IMR-90 (cell line): ENCODE measurements around the gene SCAMP4. TPM values are rescaled to one million over a fixed set of nuclear protein-coding genes. Genes with fewer than 3 reads are reported as not detected.

Experiments
- ATAC-seq: fragments of 200-7000 bp; cut with Tn5 transposase; 2 replicates; pipeline ENCODE4 v1.9.1; 2020; ENCODE audit warnings: low read depth, mild to moderate bottlenecking, moderate library complexity
- BruUV-seq: library from RNA; stranded (reverse); fragments of 400-500 nt; replicated peaks from 2 replicates; lab custom pipeline; 2021; lab: Mats Ljungman, UMichigan
- CTCF ChIA-PET: fragments of 300-600 bp; formaldehyde crosslinking; extraction: SDS; loops from one replicate; lab custom pipeline; 2021; ENCODE audit warnings: antibody characterized with exemption; lab: Yijun Ruan, JAX
- POLR2A ChIA-PET: fragments of 300-600 bp; sonication (Branson Sonifier 250); formaldehyde crosslinking; loops from one replicate; lab custom pipeline; 2022; ENCODE audit warnings: antibody characterized with exemption; ENCODE audit not compliant: unreplicated experiment; lab: Charles Lee
- DNase-seq: peaks from one replicate; pipeline ENCODE4 v3.0.0; 2013
- H2AFZ ChIP-seq: replicated peaks from 2 replicates; pipeline ENCODE3; 2013; ENCODE audit warnings: low read length, mild to moderate bottlenecking; ENCODE audit not compliant: poor library complexity
- H2AK5ac ChIP-seq: 2 replicates; pipeline ENCODE4 v1.6.1; 2013; ENCODE audit warnings: low read depth, low read length, inconsistent platforms
- H2AK9ac ChIP-seq: replicated peaks from 2 replicates; pipeline ENCODE3; 2013; ENCODE audit warnings: mild to moderate bottlenecking, low read depth, low read length, moderate library complexity; ENCODE audit not compliant: poor library complexity
- H2BK120ac ChIP-seq: 2 replicates; pipeline ENCODE4 v1.6.1; 2013; ENCODE audit warnings: low read depth, low read length, inconsistent platforms
- H2BK15ac ChIP-seq: 3 replicates; pipeline ENCODE4 v1.6.1; 2013; ENCODE audit warnings: low read depth, low read length, inconsistent platforms
- H2BK20ac ChIP-seq: 2 replicates; pipeline ENCODE4 v1.6.1; 2013; ENCODE audit warnings: low read depth, mild to moderate bottlenecking, inconsistent platforms, low read length, moderate library complexity
- H2BK5ac ChIP-seq: 2 replicates; pipeline ENCODE4 v1.6.1; 2013; ENCODE audit warnings: mild to moderate bottlenecking, low read depth, low read length, inconsistent platforms; ENCODE audit not compliant: poor library complexity, severe bottlenecking
- H3K14ac ChIP-seq: replicated peaks from 2 replicates; pipeline ENCODE4 v1.6.1; 2013; ENCODE audit warnings: low read depth, low read length, inconsistent platforms
- H3K18ac ChIP-seq: 2 replicates; pipeline ENCODE4 v1.6.1; 2013; ENCODE audit warnings: low read depth, low read length, control low read depth
- H3K23ac ChIP-seq: 2 replicates; pipeline ENCODE4 v1.6.1; 2013; ENCODE audit warnings: low read depth, low read length, inconsistent platforms
- H3K27ac ChIP-seq: 2 replicates; pipeline ENCODE4 v1.5.1; 2013; ENCODE audit warnings: mild to moderate bottlenecking, control low read depth, low read length; ENCODE audit not compliant: insufficient read depth
- H3K27me3 ChIP-seq: 2 replicates; pipeline ENCODE4 v1.6.1; 2013; ENCODE audit warnings: low read length; ENCODE audit not compliant: control insufficient read depth, insufficient read depth
- H3K36me3 ChIP-seq: 2 replicates; pipeline ENCODE4 v1.6.1; 2013; ENCODE audit warnings: low read length, mixed read lengths; ENCODE audit not compliant: control insufficient read depth, insufficient read depth
- H3K4ac ChIP-seq: 2 replicates; pipeline ENCODE4 v1.6.1; 2013; ENCODE audit warnings: low read depth, low read length, inconsistent platforms
- H3K4me1 ChIP-seq: 2 replicates; pipeline ENCODE4 v1.6.1; 2013; ENCODE audit warnings: low read length, mixed read lengths; ENCODE audit not compliant: control insufficient read depth, insufficient read depth
- H3K4me2 ChIP-seq: 2 replicates; pipeline ENCODE4 v1.6.1; 2013; ENCODE audit warnings: low read depth, mild to moderate bottlenecking, control low read depth, low read length, moderate library complexity
- H3K4me3 ChIP-seq: 2 replicates; pipeline ENCODE4 v1.5.1; 2013; ENCODE audit warnings: low read depth, mild to moderate bottlenecking, control low read depth, low read length, moderate library complexity; ENCODE audit not compliant: insufficient read depth
- H3K56ac ChIP-seq: 2 replicates; pipeline ENCODE4 v1.6.1; 2013; ENCODE audit warnings: low read length, inconsistent platforms; ENCODE audit not compliant: insufficient read depth; ENCODE audit errors: extremely low read depth
- H3K79me1 ChIP-seq, 2 experiments: 2 replicates each; pipeline ENCODE4 v1.6.1; 2013; ENCODE audit warnings: low read length in 2 of 2, inconsistent platforms in 1 of 2, low read depth in 1 of 2
- H3K9ac ChIP-seq: 2 replicates; pipeline ENCODE4 v1.6.1; 2013; ENCODE audit warnings: low read depth, low read length, control low read depth
- H3K9me1 ChIP-seq: 2 replicates; pipeline ENCODE4 v1.6.1; 2013; ENCODE audit warnings: low read length, inconsistent platforms; ENCODE audit not compliant: insufficient read depth
- H3K9me3 ChIP-seq: 2 replicates; pipeline ENCODE4 v1.6.1; 2013; ENCODE audit warnings: low read length; ENCODE audit not compliant: control insufficient read depth, insufficient read depth
- H4K20me1 ChIP-seq: 2 replicates; pipeline ENCODE4 v1.6.1; 2013; ENCODE audit warnings: low read length, inconsistent platforms; ENCODE audit not compliant: insufficient read depth
- H4K5ac ChIP-seq: 2 replicates; pipeline ENCODE4 v1.6.1; 2013; ENCODE audit warnings: mild to moderate bottlenecking, low read depth, low read length, control low read depth
- H4K8ac ChIP-seq, 2 experiments: 2 replicates each; pipeline ENCODE4 v1.6.1; 2013; ENCODE audit warnings: low read depth in 2 of 2, low read length in 2 of 2, control low read depth in 1 of 2, inconsistent platforms in 1 of 2
- H4K91ac ChIP-seq: 2 replicates; pipeline ENCODE4 v1.6.1; 2013; ENCODE audit warnings: low read depth, low read length, inconsistent platforms; ENCODE audit not compliant: insufficient read depth
- BHLHE40 ChIP-seq: fragments of 150-350 bp; IDR thresholded peaks from 2 replicates; pipeline ENCODE4 v1.6.1; 2016; ENCODE audit warnings: mild to moderate bottlenecking, low read depth, low read length
- CEBPB ChIP-seq: IDR thresholded peaks from 2 replicates; pipeline ENCODE4 v1.6.1; 2012; ENCODE audit warnings: low read depth, low read length, improper control_type of control experiment
- CHD1 ChIP-seq: IDR thresholded peaks from 2 replicates; pipeline ENCODE4 v1.6.1; 2012; ENCODE audit warnings: low read depth, low read length, improper control_type of control experiment
- CTCF ChIP-seq: conservative IDR thresholded peaks from 2 replicates; pipeline ENCODE4 v1.5.1; 2012; ENCODE audit warnings: mild to moderate bottlenecking, low read depth, low read length, improper control_type of control experiment
- ELK1 ChIP-seq: fragments of 150-350 bp; IDR thresholded peaks from 2 replicates; pipeline ENCODE4 v1.6.1; 2016; ENCODE audit warnings: low read depth, mild to moderate bottlenecking, low read length, moderate library complexity, borderline replicate concordance
- FOS ChIP-seq: fragments of 150-350 bp; IDR thresholded peaks from 2 replicates; pipeline ENCODE4 v1.6.1; 2016; ENCODE audit warnings: low read depth, low read length
- MAFK ChIP-seq: IDR thresholded peaks from 2 replicates; pipeline ENCODE4 v1.6.1; 2012; ENCODE audit warnings: low read depth, low read length, improper control_type of control experiment
- MAZ ChIP-seq: IDR thresholded peaks from 2 replicates; pipeline ENCODE4 v1.6.1; 2012; ENCODE audit warnings: low read depth, mild to moderate bottlenecking, low read length, improper control_type of control experiment, moderate library complexity, borderline replicate concordance
- MXI1 ChIP-seq: IDR thresholded peaks from 2 replicates; pipeline ENCODE4 v1.6.1; 2012; ENCODE audit warnings: low read depth, mild to moderate bottlenecking, low read length, moderate library complexity, borderline replicate concordance
- NFE2L2 ChIP-seq: fragments of 150-350 bp; IDR thresholded peaks from 2 replicates; pipeline ENCODE4 v1.6.1; 2016; ENCODE audit warnings: low read depth, mild to moderate bottlenecking, low read length
- POLR2A ChIP-seq: IDR thresholded peaks from 2 replicates; pipeline ENCODE4 v1.6.1; 2012; ENCODE audit warnings: mild to moderate bottlenecking, low read depth, low read length
- RAD21 ChIP-seq: IDR thresholded peaks from 2 replicates; pipeline ENCODE4 v1.6.1; 2012; ENCODE audit warnings: low read length, improper control_type of control experiment
- RCOR1 ChIP-seq: IDR thresholded peaks from 2 replicates; pipeline ENCODE4 v1.6.1; 2012; ENCODE audit warnings: mild to moderate bottlenecking, low read length, improper control_type of control experiment; ENCODE audit not compliant: insufficient replicate concordance
- RFX5 ChIP-seq: IDR thresholded peaks from 2 replicates; pipeline ENCODE4 v1.8.0; 2012; ENCODE audit warnings: low read depth, mild to moderate bottlenecking, low read length, moderate library complexity
- SMC3 ChIP-seq: fragments of 150-350 bp; IDR thresholded peaks from 2 replicates; pipeline ENCODE4 v1.6.1; 2016; ENCODE audit warnings: low read depth, mild to moderate bottlenecking, antibody characterized with exemption, low read length, moderate library complexity
- USF2 ChIP-seq: fragments of 150-350 bp; IDR thresholded peaks from 2 replicates; pipeline ENCODE4 v1.6.1; 2017; ENCODE audit warnings: mild to moderate bottlenecking, antibody characterized with exemption, low read length, low read depth
- WGBS, 2 experiments: methylation state at CpG; one replicate each; pipeline versions ENCODE4 v1.1.5 to v1.1.7; 2013; ENCODE audit warnings: missing lambda C conversion rate in 2 of 2; ENCODE audit not compliant: insufficient read length in 1 of 2; ENCODE audit errors: extremely low coverage in 2 of 2; 5-methylcytosine and 5-hydroxymethylcytosine counted together
- dilution Hi-C: fragments of 300-500 bp; cut with HindIII; formaldehyde crosslinking; loops from one replicate; pipeline ENCODE4 v1.14.3; 2018; ENCODE audit warnings: low sequenced_read_pairs; ENCODE audit not compliant: unreplicated experiment
- in situ Hi-C: fragments of 300-500 bp; cut with MboI; formaldehyde crosslinking; loops from 3 replicates; pipeline ENCODE4 v1.14.3; 2019; ENCODE audit warnings: low sequenced_read_pairs, inconsistent platforms, mixed read lengths
- intact Hi-C: fragments of 100-400 bp; cut with micrococcal nuclease; formaldehyde crosslinking; loops from 2 replicates; pipeline ENCODE4 v1.10.0; 2022
- polyA plus RNA-seq, 3 experiments: library from polyadenylated mRNA; depleted of rRNA; stranded (reverse); fragments of >200 nt; gene quantifications; 2 replicates each; pipeline ENCODE4 v1.2.3, GENCODE V29; 2012; ENCODE audit warnings: low replicate concordance in 1 of 3
- total RNA-seq: library from RNA; depleted of rRNA; stranded (reverse); fragments of >200 nt; gene quantifications from 2 replicates; pipeline ENCODE4 v1.2.3, GENCODE V29; 2012

The SCAMP4 gene
- total and polyA plus RNA-seq, 2 of the 4 experiments (the other 2 are of a cell fraction), result 16.1 to 28.1 TPM

GRCh38 chr19:1936430-1936829 is 31.2 kb downstream of the SCAMP4 start:
- intact Hi-C loops, result no loop called here
- no peak overlapping the region for H3K4me2 ChIP-seq

More at GRCh38 chr19:1936430-1936829, 31.2 kb downstream of the SCAMP4 start:
- Histone ChIP-seq H3K9ac (no peak overlapping the region), H3K36me3 (no peaks in the 10 kb centered on the region), H3K23ac (no peak overlapping the region), H2AK5ac (no peak overlapping the region), H2AK9ac (no peak overlapping the region), H3K9me3 (no peaks in the 10 kb centered on the region; the same call in 1 of the 2 replicates), H2BK5ac (no peak overlapping the region), H3K27me3 (no peaks in the 10 kb centered on the region), H2AFZ (no peak overlapping the region), H4K5ac (no peak overlapping the region), H4K20me1 (no peaks in the 10 kb centered on the region), H3K27ac (no peak overlapping the region), H3K9me1 (peaks cover 5% of the 10 kb centered on the region; the same call in 1 of the 2 replicates), H2BK120ac (no peak overlapping the region), H3K4me1 (peaks cover 2% of the 10 kb centered on the region; the same call in 1 of the 2 replicates), H4K91ac (no peak overlapping the region), H3K14ac (no peak overlapping the region), H3K4me3 (no peak overlapping the region), H3K18ac (no peak overlapping the region), H3K4ac (no peak overlapping the region), H4K8ac (no peak overlapping the region), H2BK20ac (no peak overlapping the region), H3K56ac (no peak overlapping the region), H2BK15ac (no peak overlapping the region), H3K79me1 (peaks cover 5 to 13% of the 10 kb centered on the region in 2 experiments; a peak in 2 of 4 replicates)
- dilution Hi-C loops (no loop called here), in situ Hi-C loops (no loop called here)
- no peak for ATAC-seq
- CTCF ChIA-PET, result interaction anchor here (0.6 kb wide), 1 partner anchor 79 kb away, joined by 3 read pairs; no protein-coding TSS in a partner anchor
- no TSS peak for BruUV-seq
- no peak for DNase-seq
- TF ChIP-seq USF2 (no peak), CEBPB (no peak), CHD1 (no peak), BHLHE40 (no peak), FOS (no peak), ELK1 (no peak), MAFK (no peak), RFX5 (no peak), SMC3 (no peak), RAD21 (no peak), NFE2L2 (no peak), POLR2A (no peak), MXI1 (no peak), MAZ (no peak), CTCF (no peak), RCOR1 (no peak)
- 78% methylated on average over 3 of the region's 3 CpGs; no CpG with 5 or more reads in 1 of the 2 experiments for WGBS, 2 experiments
- POLR2A ChIA-PET, result interaction anchor here (0.7 kb wide), 1 partner anchor 607 kb away, joined by 4 read pairs; no protein-coding TSS in a partner anchor
